ENCODE data around the gene PUSL1. TPM values are rescaled to one million over a fixed set of nuclear protein-coding genes. Genes with fewer than 3 reads are reported as not detected.

Gene PUSL1
- polyA plus RNA-seq, 2 of the 4 experiments (the other 2 are of a cell fraction), result 7.4 to 14.6 TPM

- TF ChIP-seq HOXB13 (CRISPR knock-in tag; IDR thresholded peaks at IDR 0.05; ENCODE audit: low read depth) (no peak), E2F6 (IDR thresholded peaks at IDR 0.05; ENCODE audit: borderline replicate concordance, low read depth) (peak; percentile 77; the same call in 1 of the 2 replicates), MAX (IDR thresholded peaks at IDR 0.05) (peak; percentile 59; the same call in 1 of the 2 replicates), KDM5A (IDR thresholded peaks at IDR 0.05) (no peak), PBX3 (IDR thresholded peaks at IDR 0.05) (0 out of 2 replicates have a peak, but pooled peaks have one; percentile 18), POLR2AphosphoS2 (conservative IDR thresholded peaks at IDR 0.05; ENCODE audit: low read length) (no peak), POLR2A (IDR thresholded peaks at IDR 0.05; ENCODE audit: low read length) (0 out of 2 replicates have a peak, but pooled peaks have one; percentile 7), ELK1 (IDR thresholded peaks at IDR 0.05; ENCODE audit: low read depth, low read length) (no peak)
Measured at GRCh38 chr1:1355416-1355815, 47.0 kb downstream of the PUSL1 start.

GRCh38 chr1:1356166-1356795 lies 47.9 kb downstream of the PUSL1 start:
- Histone ChIP-seq H3K27ac (peak overlapping the region in 1 of 2 experiments; percentile 86; a peak in 3 of 6 replicates), H3K4me3 (no peak overlapping the region), H3K4me2 (no peak overlapping the region), H3K4me1 (peaks cover 43% of the 10 kb centered on the region), H3K9me3 (no peaks in the 10 kb centered on the region)
- no peak for TF ChIP-seq CBX8 (IDR thresholded peaks at IDR 0.05)
- no peak for TF ChIP-seq FOSL2 (IDR thresholded peaks at IDR 0.05)
- no peak for TF ChIP-seq FOSL2 (CRISPR knock-in tag; IDR thresholded peaks at IDR 0.05)
- TF ChIP-seq RARB (CRISPR knock-in tag; IDR thresholded peaks at IDR 0.05), result no peak
- TF ChIP-seq ZSCAN20 (CRISPR knock-in tag; IDR thresholded peaks at IDR 0.05), result no peak
- no peak for TF ChIP-seq HES2 (IDR thresholded peaks at IDR 0.05)
- TF ChIP-seq CBX2 (IDR thresholded peaks at IDR 0.05; ENCODE audit: borderline replicate concordance, low read depth), result no peak
- no peak for TF ChIP-seq MAZ (IDR thresholded peaks at IDR 0.05; ENCODE audit: borderline replicate concordance, low read depth, low read length)
- no peak for TF ChIP-seq HOXB13 (CRISPR knock-in tag; IDR thresholded peaks at IDR 0.05; ENCODE audit: low read depth)
- TF ChIP-seq POLR2AphosphoS2 (conservative IDR thresholded peaks at IDR 0.05; ENCODE audit: low read length), result no peak
- no peak for TF ChIP-seq REST (IDR thresholded peaks at IDR 0.05)
- no peak for TF ChIP-seq BCL3 (IDR thresholded peaks at IDR 0.05)
- no peak for TF ChIP-seq PBX3 (IDR thresholded peaks at IDR 0.05)
- TF ChIP-seq MYC (IDR thresholded peaks at IDR 0.05; ENCODE audit: borderline replicate concordance, low read length), result no peak
- no peak for TF ChIP-seq NR3C1 (IDR thresholded peaks at IDR 0.05)
- TF ChIP-seq RNF2 (IDR thresholded peaks at IDR 0.05; ENCODE audit: borderline replicate concordance, low read depth), result no peak
- TF ChIP-seq JUNB (IDR thresholded peaks at IDR 0.05), result no peak
- no peak for TF ChIP-seq CHD2 (IDR thresholded peaks at IDR 0.05; ENCODE audit: low read length, partially characterized antibody)
- TF ChIP-seq EHMT2 (IDR thresholded peaks at IDR 0.05; ENCODE audit: low read depth), result no peak
- TF ChIP-seq RCOR1 (IDR thresholded peaks at IDR 0.05; ENCODE audit: low read depth, low read length), result no peak
- TF ChIP-seq SMC3 (IDR thresholded peaks at IDR 0.05), result no peak
- WGBS (ENCODE audit: missing lambda C conversion rate), result 80% methylated on average over 1 of the region's 8 CpGs
- POLR2A ChIA-PET, result no interaction called here
- FAIRE-seq (no peak), ATAC-seq (no peak), DNase-seq (ENCODE audit: low read depth in 1 of 2, low spot score in 1 of 2) (no peak)
- CTCF ChIA-PET, result no interaction called here

More at GRCh38 chr1:1355416-1355815, 47.0 kb downstream of the PUSL1 start:
- ChIA-PET POLR2A (interaction anchor here (0.8 to 1.0 kb wide), 2 partner anchors 15 to 20 kb away, joined by 3 to 4 read pairs; partner anchors contain the start of gene AURKAIP1), CTCF (interaction anchor here (0.7 to 1.0 kb wide), 2 partner anchors 16 to 149 kb away, joined by 3 read pairs; no protein-coding TSS in a partner anchor)
- no CpG with 5 or more reads among the region's 52 CpGs for WGBS (ENCODE audit: missing lambda C conversion rate)
- Histone ChIP-seq H3K9me3 (no peaks in the 10 kb centered on the region), H3K4me2 (peak overlapping the region; percentile 85), H3K27ac (peak overlapping the region in 1 of 2 experiments; percentile 86; a peak in 3 of 6 replicates), H3K4me3 (peak overlapping the region; percentile 33; the same call in 2 of the 3 replicates), H3K4me1 (peaks cover 38% of the 10 kb centered on the region)
- DNase-seq (ENCODE audit: low read depth in 1 of 2, low spot score in 1 of 2), result peak in 1 of 2 experiments; percentile 54
- FAIRE-seq, result no peak
- peak; percentile 27 to 53; a peak in 4 of 6 replicates for ATAC-seq
